Right atrium auricular region (tissue), 2 donors: ENCODE results near the gene DOC2A. TPM values are rescaled to one million over a fixed set of nuclear protein-coding genes. Genes with fewer than 3 reads are reported as not detected.

Experiments
- DNase-seq: peaks from one replicate; pipeline ENCODE4 v3.0.0-alpha.2; 2019; ENCODE audit warnings: low spot score
- H3K27ac ChIP-seq, 2 donors: fragments of 200-600 bp; sonication (generic); 1 replicate in 1 of 2; 2 replicates in 1 of 2; pipeline ENCODE4 v1.5.1; 2016 to 2019
- H3K27me3 ChIP-seq, 2 donors: fragments of 200-600 bp; sonication (generic); one replicate each; pipeline versions ENCODE4 v1.5.1 to v1.6.0; 2017 to 2019
- H3K36me3 ChIP-seq: fragments of 200-600 bp; sonication (generic); one replicate; pipeline ENCODE4 v1.5.1; 2016
- H3K4me1 ChIP-seq, 2 donors: fragments of 200-600 bp; sonication (generic); one replicate each; pipeline versions ENCODE4 v1.5.1 to v1.6.0; 2017 to 2019
- H3K4me3 ChIP-seq, 2 donors: fragments of 200-600 bp; sonication (generic); 1 replicate in 1 of 2; 2 replicates in 1 of 2; pipeline ENCODE4 v1.5.1; 2017 to 2019; ENCODE audit warnings: mild to moderate bottlenecking in 1 of 2, moderate library complexity in 1 of 2
- H3K9me3 ChIP-seq, 2 donors: fragments of 200-600 bp; sonication (generic); one replicate each; pipeline ENCODE4 v1.5.1; 2019
- CTCF ChIP-seq, 2 donors: fragments of 200-600 bp; sonication (generic); IDR thresholded peaks; one replicate each; pipeline ENCODE4 v1.5.1; 2019; ENCODE audit warnings: antibody characterized with exemption in 2 of 2
- total RNA-seq, 2 donors: library from RNA; depleted of rRNA; stranded (reverse); fragments of >200 nt; gene quantifications; one replicate each; pipeline ENCODE4 v1.1.0, GENCODE V29; 2016

The DOC2A gene
- total RNA-seq, 2 donors from 2014 or later = not detected

GRCh38 chr16:30030011-30030685 lies 19.3 kb upstream of the DOC2A start:
- Histone ChIP-seq H3K27me3 (peaks cover 17 to 23% of the 10 kb centered on the region in 2 donors), H3K4me1 (peaks cover 0 to 13% of the 10 kb centered on the region in 2 donors), H3K27ac (no peak overlapping the region)

GRCh38 chr16:30028438-30029076 lies 17.7 kb upstream of the DOC2A start:
- H3K4me3 ChIP-seq = no peak overlapping the region
- peaks cover 0 to 13% of the 10 kb centered on the region in 2 donors for H3K4me1 ChIP-seq
- TF ChIP-seq CTCF (IDR thresholded peaks at IDR 0.05) = no peak
- no peaks in the 10 kb centered on the region for H3K9me3 ChIP-seq
- H3K27me3 ChIP-seq = peaks cover 15 to 18% of the 10 kb centered on the region in 2 donors
- no peaks in the 10 kb centered on the region for H3K36me3 ChIP-seq
- H3K27ac ChIP-seq = no peak overlapping the region
- DNase-seq = no peak

More at GRCh38 chr16:30030011-30030685, 19.3 kb upstream of the DOC2A start:
- no peak for TF ChIP-seq CTCF (IDR thresholded peaks at IDR 0.05)
- H3K9me3 ChIP-seq = no peaks in the 10 kb centered on the region
- no peak for DNase-seq
- no peaks in the 10 kb centered on the region for H3K36me3 ChIP-seq
- H3K4me3 ChIP-seq = no peak overlapping the region

GRCh38 chr16:30027588-30028437 lies 17.0 kb upstream of the DOC2A start:
- H3K36me3 ChIP-seq = no peaks in the 10 kb centered on the region
- peaks cover 0 to 13% of the 10 kb centered on the region in 2 donors for H3K4me1 ChIP-seq
- H3K9me3 ChIP-seq = no peaks in the 10 kb centered on the region
- H3K4me3 ChIP-seq = no peak overlapping the region
- no peak for TF ChIP-seq CTCF (IDR thresholded peaks at IDR 0.05)
- H3K27me3 ChIP-seq = peaks cover 13 to 18% of the 10 kb centered on the region in 2 donors
- H3K27ac ChIP-seq = no peak overlapping the region
- DNase-seq = no peak

DNA sequence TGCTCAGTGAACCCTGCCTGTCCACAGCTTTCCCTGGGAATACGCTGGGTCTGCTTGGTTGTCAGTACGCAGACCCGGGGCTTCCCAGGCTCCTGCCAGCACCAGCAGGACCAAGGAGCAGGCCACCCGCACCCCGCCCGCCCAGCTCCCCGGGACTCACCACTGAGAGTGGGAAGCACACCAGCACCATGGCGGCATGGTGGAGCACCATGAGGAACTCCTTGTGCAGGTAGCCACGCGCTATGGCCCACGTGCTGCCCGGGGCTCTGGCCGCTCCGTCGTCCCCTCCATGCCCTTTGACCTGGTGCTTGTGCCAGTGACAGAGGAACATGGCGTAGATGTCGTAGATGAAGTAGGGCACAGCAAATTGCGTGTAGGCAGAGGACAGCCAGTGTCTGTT lies 15.6 kb upstream of the DOC2A start:
- H3K4me3 ChIP-seq = no peak overlapping the region
- H3K27ac ChIP-seq = no peak overlapping the region
- H3K36me3 ChIP-seq = no peaks in the 10 kb centered on the region
- peaks cover 0 to 12% of the 10 kb centered on the region in 2 donors for H3K4me1 ChIP-seq
- no peak for TF ChIP-seq CTCF (IDR thresholded peaks at IDR 0.05)
- no peaks in the 10 kb centered on the region for H3K9me3 ChIP-seq
- peaks cover 6 to 13% of the 10 kb centered on the region in 2 donors for H3K27me3 ChIP-seq
- DNase-seq = no peak

DNA sequence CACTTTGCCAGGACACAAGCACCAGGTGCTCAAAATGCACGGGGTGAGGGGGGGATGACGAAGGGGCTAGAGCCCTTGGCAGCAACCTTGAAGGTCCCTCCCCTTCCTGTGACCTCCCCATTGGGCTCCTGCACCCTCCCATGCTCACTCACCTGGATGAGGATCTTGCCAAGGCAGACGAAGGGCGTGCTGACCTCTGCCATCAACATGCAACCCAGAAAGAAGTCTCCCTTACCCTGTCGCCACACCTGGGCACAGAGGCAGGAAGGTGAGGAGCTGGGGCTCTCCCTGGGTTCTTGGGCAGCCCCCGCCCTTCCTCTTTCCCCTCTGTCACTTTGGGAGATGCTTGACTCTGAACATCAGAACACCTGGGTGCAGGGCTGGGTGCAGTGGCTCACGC lies 14.7 kb upstream of the DOC2A start:
- Histone ChIP-seq H3K27me3 (peaks cover 0 to 9% of the 10 kb centered on the region in 2 donors), H3K4me1 (peaks cover 0 to 12% of the 10 kb centered on the region in 2 donors), H3K36me3 (no peaks in the 10 kb centered on the region), H3K27ac (no peak overlapping the region), H3K4me3 (no peak overlapping the region), H3K9me3 (no peaks in the 10 kb centered on the region)
- TF ChIP-seq CTCF (IDR thresholded peaks at IDR 0.05) = no peak
- DNase-seq = no peak
